SK-N-SH (cell line): ENCODE data around the gene LRRC45. TPM values are rescaled to one million over a fixed set of nuclear protein-coding genes. Genes with fewer than 3 reads are reported as not detected.

Experiments used
- CTCF ChIA-PET: fragments of 300-600, 350-600 bp; formaldehyde crosslinking; extraction: SDS; loops from one replicate; lab custom pipeline; 2021; lab: Yijun Ruan, JAX
- POLR2A ChIA-PET: fragments of 350-600 bp; sonication (Branson Sonifier 250); formaldehyde crosslinking; extraction: SDS; loops from one replicate; lab custom pipeline; 2020; ENCODE audit warnings: antibody characterized with exemption, inconsistent platforms; lab: Yijun Ruan, JAX
- DNase-seq: peaks from one replicate; pipeline ENCODE4 v3.0.0; 2012
- H2AFZ ChIP-seq: fragments of 200-600 bp; sonication (generic); 2 replicates; pipeline ENCODE4 v1.8.1; 2016; ENCODE audit warnings: antibody characterized with exemption, mild to moderate bottlenecking, low read depth
- H3F3A ChIP-seq: fragments of 200-600 bp; sonication (generic); replicated peaks from 2 replicates; pipeline ENCODE3; 2016; ENCODE audit warnings: antibody characterized with exemption, mild to moderate bottlenecking; ENCODE audit not compliant: insufficient read depth
- H3K27ac ChIP-seq, 2 experiments: fragments of 200-500 bp in 1 of 2; fragments of 200-600 bp in 1 of 2; sonication (Bioruptor generic) in 1 of 2; sonication (generic), shearing (Covaris generic) in 1 of 2; 2 replicates each; pipeline versions ENCODE4 v1.5.1 to v1.6.1; 2014 to 2016; ENCODE audit warnings: low read depth in 2 of 2, inconsistent platforms in 1 of 2, low read length in 1 of 2, mild to moderate bottlenecking in 1 of 2, mixed read lengths in 1 of 2
- H3K27me3 ChIP-seq: fragments of 200-600 bp; sonication (generic), shearing (Covaris generic); 2 replicates; pipeline ENCODE4 v1.6.1; 2016; ENCODE audit warnings: mixed run types; ENCODE audit not compliant: insufficient read depth
- H3K36me3 ChIP-seq, 2 experiments: fragments of 200-500 bp in 1 of 2; fragments of 200-600 bp in 1 of 2; sonication (Bioruptor generic) in 1 of 2; sonication (generic) in 1 of 2; replicated peaks in 1 of 2; 2 replicates each; pipeline versions ENCODE3 to v1.5.1; 2014 to 2016; ENCODE audit warnings: low read length in 1 of 2, mild to moderate bottlenecking in 1 of 2; ENCODE audit not compliant: insufficient read depth in 2 of 2, control insufficient read depth in 1 of 2
- H3K4me1 ChIP-seq, 2 experiments: fragments of 200-500 bp in 1 of 2; fragments of 200-600 bp in 1 of 2; sonication (Bioruptor generic) in 1 of 2; sonication (generic), shearing (Covaris generic) in 1 of 2; 2 replicates each; pipeline versions ENCODE4 v1.5.1 to v1.6.1; 2014 to 2016; ENCODE audit warnings: low read depth in 1 of 2, low read length in 1 of 2, mixed run types in 1 of 2; ENCODE audit not compliant: insufficient read depth in 2 of 2, control insufficient read depth in 1 of 2
- H3K4me2 ChIP-seq: fragments of 200-600 bp; sonication (generic), shearing (Covaris generic); 2 replicates; pipeline ENCODE4 v1.6.1; 2017; ENCODE audit warnings: mixed run types
- H3K4me3 ChIP-seq, 2 experiments: fragments of 200-500 bp in 1 of 2; fragments of 200-600 bp in 1 of 2; sonication (Bioruptor generic) in 1 of 2; sonication (generic), shearing (Covaris generic) in 1 of 2; 2 replicates each; pipeline versions ENCODE4 v1.5.1 to v1.8.1; 2014 to 2016; ENCODE audit warnings: low read depth in 2 of 2, inconsistent platforms in 1 of 2, low read length in 1 of 2, mild to moderate bottlenecking in 1 of 2, mixed read lengths in 1 of 2, moderate library complexity in 1 of 2
- H3K79me2 ChIP-seq: fragments of 200-600 bp; sonication (generic); 2 replicates; pipeline ENCODE4 v1.8.1; 2017; ENCODE audit warnings: mild to moderate bottlenecking; ENCODE audit not compliant: insufficient read depth
- H3K9ac ChIP-seq: fragments of 200-600 bp; sonication (generic); 2 replicates; pipeline ENCODE4 v1.6.1; 2017; ENCODE audit warnings: mixed run types
- H3K9me2 ChIP-seq: fragments of 200-600 bp; sonication (generic); 2 replicates; pipeline ENCODE4 v1.6.1; 2017; ENCODE audit warnings: mixed run types
- H3K9me3 ChIP-seq: fragments of 200-600 bp; sonication (generic); 2 replicates; pipeline ENCODE4 v1.6.1; 2017; ENCODE audit warnings: mixed run types, mild to moderate bottlenecking, moderate library complexity
- H4K20me1 ChIP-seq: fragments of 200-600 bp; sonication (generic); 2 replicates; pipeline ENCODE4 v1.6.1; 2017; ENCODE audit warnings: mild to moderate bottlenecking, mixed run types; ENCODE audit not compliant: insufficient read depth
- CHD2 ChIP-seq: fragments of 150-350 bp; IDR thresholded peaks from 2 replicates; pipeline ENCODE4 v1.6.1; 2018; ENCODE audit warnings: low read length; ENCODE audit not compliant: partially characterized antibody
- FOXM1 ChIP-seq: IDR thresholded peaks from 2 replicates; pipeline ENCODE4 v1.4.0; 2012; ENCODE audit warnings: low read depth, mild to moderate bottlenecking
- IRF3 ChIP-seq: fragments of 150-350 bp; IDR thresholded peaks from 2 replicates; pipeline ENCODE4 v1.6.1; 2016; ENCODE audit warnings: mild to moderate bottlenecking, low read depth, low read length
- MXI1 ChIP-seq: IDR thresholded peaks from 2 replicates; pipeline ENCODE4 v1.6.1; 2012; ENCODE audit warnings: mild to moderate bottlenecking, low read depth, low read length, improper control_type of control experiment
- NFIC ChIP-seq: IDR thresholded peaks from 2 replicates; pipeline ENCODE4 v1.4.0; 2012; ENCODE audit warnings: borderline replicate concordance
- POLR2AphosphoS5 ChIP-seq: IDR thresholded peaks from 2 replicates; pipeline ENCODE4 v1.6.1; 2012; ENCODE audit warnings: low read depth, low read length
- RAD21 ChIP-seq: IDR thresholded peaks from 2 replicates; pipeline ENCODE4 v1.6.1; 2012; ENCODE audit warnings: mild to moderate bottlenecking, low read length
- WGBS: methylation state at CpG from one replicate; pipeline ENCODE4 v1.1.6; 2017; ENCODE audit warnings: low lambda C conversion rate; 5-methylcytosine and 5-hydroxymethylcytosine counted together
- polyA plus RNA-seq, 3 experiments: library from polyadenylated mRNA; depleted of rRNA; stranded (reverse); fragments of >200 nt; gene quantifications; 2 replicates each; pipeline ENCODE4 v1.2.3, GENCODE V29; 2012

The LRRC45 gene
- polyA plus RNA-seq, 1 of the 3 experiments (the other 2 are of a cell fraction) = 31.5 TPM

- Histone ChIP-seq H3K36me3 (peaks cover 28 to 85% of the 10 kb centered on the region in 2 experiments), H3K27ac (no peak overlapping the region), H3F3A (peaks cover 38% of the 10 kb centered on the region), H3K4me3 (no peak overlapping the region), H2AFZ (no peak overlapping the region), H3K4me1 (peaks cover 6 to 21% of the 10 kb centered on the region in 2 experiments; a peak in 2 of 4 replicates), H3K9ac (no peak overlapping the region), H4K20me1 (no peaks in the 10 kb centered on the region), H3K9me2 (no peaks in the 10 kb centered on the region), H3K9me3 (no peaks in the 10 kb centered on the region), H3K27me3 (no peaks in the 10 kb centered on the region), H3K4me2 (no peak overlapping the region), H3K79me2 (peaks cover 17% of the 10 kb centered on the region; the same call in 1 of the 2 replicates)
- ChIA-PET CTCF (interaction anchor here (2.0 to 8.0 kb wide), 4 partner anchors 23 to 101 kb away, joined by 5 to 47 read pairs (median 8); partner anchors contain the start of genes DCXR and RAC3), POLR2A (interaction anchor here (1.0 to 2.2 kb wide), 5 partner anchors 10 to 31 kb away, joined by 3 to 7 read pairs (median 4); partner anchors contain the start of gene DCXR)
- TF ChIP-seq FOXM1 = no peak
- TF ChIP-seq RAD21 = no peak
- peak; percentile 3; the same call in 1 of the 2 replicates for TF ChIP-seq POLR2AphosphoS5
- no peak for DNase-seq
- 95% methylated on average over 10 of the region's 14 CpGs for WGBS
Measured at GRCh38 chr17:82060614-82061013, 37.5 kb downstream of the LRRC45 start.

GRCh38 chr17:82061047-82061925 lies 38.2 kb downstream of the LRRC45 start:
- Histone ChIP-seq H3K27ac (no peak overlapping the region), H3K27me3 (no peaks in the 10 kb centered on the region)
- POLR2A ChIA-PET = interaction anchor here (1.0 to 2.2 kb wide), 4 partner anchors 9 to 30 kb away, joined by 3 to 7 read pairs (median 4); partner anchors contain the start of gene DCXR
- no peak for TF ChIP-seq CHD2
- TF ChIP-seq IRF3 = no peak
- TF ChIP-seq RAD21 = no peak
- no peak for TF ChIP-seq NFIC
- no peak for TF ChIP-seq MXI1
- TF ChIP-seq, all 33 proteins: peak for 0
- Histone ChIP-seq H3K9me3 (no peaks in the 10 kb centered on the region), H3K36me3 (peaks cover 24 to 78% of the 10 kb centered on the region in 2 experiments), H2AFZ (no peak overlapping the region), H3K9me2 (no peaks in the 10 kb centered on the region), H3K4me1 (peaks cover 12 to 26% of the 10 kb centered on the region in 2 experiments; a peak in 2 of 4 replicates), H3K4me3 (no peak overlapping the region), H3K9ac (no peak overlapping the region), H3K4me2 (no peak overlapping the region), H3F3A (peaks cover 38% of the 10 kb centered on the region), H4K20me1 (no peaks in the 10 kb centered on the region), H3K79me2 (peaks cover 23% of the 10 kb centered on the region)
- WGBS = 92% methylated on average over 32 of the region's 34 CpGs
- CTCF ChIA-PET = interaction anchor here (0.6 to 8.0 kb wide), 4 partner anchors 21 to 101 kb away, joined by 3 to 47 read pairs (median 6); partner anchors contain the start of gene RAC3
- no peak for DNase-seq
